HepG2 (cell line): Measurements from ENCODE around the gene THPO. TPM values are rescaled to one million over a fixed set of nuclear protein-coding genes. Genes with fewer than 3 reads are reported as not detected.

Source experiments
- BCL6 ChIP-seq: IDR thresholded peaks from 2 replicates; pipeline ENCODE4 v1.6.1; 2016; ENCODE audit warnings: missing genetic modification reagents, missing compliant biosample characterization
- CBX5 ChIP-seq: sonication (generic); formaldehyde crosslinking; IDR thresholded peaks from 2 replicates; pipeline ENCODE4 v1.4.0; 2020; ENCODE audit warnings: missing genetic modification reagents, borderline replicate concordance
- CHD2 ChIP-seq: IDR thresholded peaks from 2 replicates; pipeline ENCODE4 v1.6.1; 2011; ENCODE audit warnings: low read depth, low read length, improper control_type of control experiment
- GFI1 ChIP-seq: sonication (generic); formaldehyde crosslinking; IDR thresholded peaks from 2 replicates; pipeline ENCODE4 v1.5.0; 2020; ENCODE audit warnings: missing genetic modification reagents, mild to moderate bottlenecking, borderline replicate concordance
- KLF13 ChIP-seq: sonication (generic); formaldehyde crosslinking; IDR thresholded peaks from 2 replicates; pipeline ENCODE4 v1.4.0; 2020; ENCODE audit warnings: mild to moderate bottlenecking, missing genetic modification reagents
- MEIS2 ChIP-seq: sonication (generic); formaldehyde crosslinking; IDR thresholded peaks from 2 replicates; pipeline ENCODE4 v1.9.0; 2021; ENCODE audit warnings: mild to moderate bottlenecking, missing genetic modification reagents
- NR2C2 ChIP-seq: sonication (generic); formaldehyde crosslinking; IDR thresholded peaks from 2 replicates; pipeline ENCODE4 v1.4.0; 2020; ENCODE audit warnings: missing genetic modification reagents, mild to moderate bottlenecking, moderate library complexity, borderline replicate concordance
- PHF21A ChIP-seq: sonication (generic); formaldehyde crosslinking; IDR thresholded peaks from 2 replicates; pipeline ENCODE4 v1.5.0; 2020; ENCODE audit warnings: mild to moderate bottlenecking, missing genetic modification reagents
- RFX1 ChIP-seq: fragments of 450-650 bp; IDR thresholded peaks from 2 replicates; pipeline ENCODE4 v1.6.1; 2017
- SAP130 ChIP-seq: IDR thresholded peaks from 2 replicates; pipeline ENCODE4 v1.6.1; 2016; ENCODE audit warnings: low read depth
- TCF12 ChIP-seq, 2 experiments: fragments of 450-650 bp in 1 of 2; sonication (generic) in 1 of 2; formaldehyde crosslinking in 1 of 2; IDR thresholded peaks; 2 replicates each; pipeline versions ENCODE4 v1.6.1 to v1.8.0; 2017 to 2022; ENCODE audit warnings: antibody characterized with exemption in 1 of 2, mild to moderate bottlenecking in 1 of 2, missing genetic modification reagents in 1 of 2, moderate library complexity in 1 of 2
- THAP7 ChIP-seq: sonication (generic); formaldehyde crosslinking; IDR thresholded peaks from 2 replicates; pipeline ENCODE4 v1.8.1; 2023; ENCODE audit warnings: mild to moderate bottlenecking, missing genetic modification reagents
- YEATS4 ChIP-seq: sonication (generic); formaldehyde crosslinking; IDR thresholded peaks from 2 replicates; pipeline ENCODE4 v1.4.0; 2020; ENCODE audit warnings: missing genetic modification reagents, borderline replicate concordance
- YY1 ChIP-seq: IDR thresholded peaks from 2 replicates; pipeline ENCODE4 v1.6.1; 2011; ENCODE audit warnings: low read length, low read depth, moderate library complexity, mild to moderate bottlenecking; ENCODE audit not compliant: insufficient read depth, insufficient replicate concordance
- ZEB1 ChIP-seq: IDR thresholded peaks from 2 replicates; pipeline ENCODE4 v1.6.1; 2012; ENCODE audit warnings: mild to moderate bottlenecking, low read depth, inconsistent platforms; ENCODE audit not compliant: insufficient replicate concordance
- ZNF205 ChIP-seq: IDR thresholded peaks from 2 replicates; pipeline ENCODE4 v1.6.1; 2018; ENCODE audit warnings: missing biosample characterization, missing genetic modification reagents
- ZNF337 ChIP-seq: sonication (generic); formaldehyde crosslinking; IDR thresholded peaks from 2 replicates; pipeline ENCODE4 v1.5.1; 2020; ENCODE audit warnings: missing genetic modification reagents, low read depth, mild to moderate bottlenecking, borderline replicate concordance
- ZNF598 ChIP-seq: sonication (generic); formaldehyde crosslinking; IDR thresholded peaks from 2 replicates; pipeline ENCODE4 v1.5.1; 2020; ENCODE audit warnings: mild to moderate bottlenecking, missing genetic modification reagents, borderline replicate concordance
- ZNF780A ChIP-seq: sonication (generic); formaldehyde crosslinking; IDR thresholded peaks from 2 replicates; pipeline ENCODE4 v1.8.0; 2022; ENCODE audit warnings: mild to moderate bottlenecking, missing genetic modification reagents, moderate library complexity
- ZSCAN20 ChIP-seq: sonication (generic); formaldehyde crosslinking; IDR thresholded peaks from 2 replicates; pipeline ENCODE4 v1.4.0; 2020; ENCODE audit warnings: missing genetic modification reagents, mild to moderate bottlenecking, borderline replicate concordance
- ZSCAN30 ChIP-seq: sonication (generic); formaldehyde crosslinking; IDR thresholded peaks from 2 replicates; pipeline ENCODE4 v1.5.0; 2020; ENCODE audit warnings: mild to moderate bottlenecking, missing genetic modification reagents
- polyA plus RNA-seq, 8 experiments: library from polyadenylated mRNA; depleted of rRNA in 3 of 8; stranded (reverse) in 7 of 8; unstranded in 1 of 8; fragments of >200 nt; fragmentation: Illumina TruSeq in 4 of 8; extraction: Trizol in 4 of 8; gene quantifications; 2 replicates each; pipeline versions ENCODE4 v1.2.1 to v1.2.3, GENCODE V29; 2011 to 2016; ENCODE audit warnings: low read depth in 4 of 8, missing spikeins in 1 of 8, mixed read lengths in 1 of 8; ENCODE audit not compliant: insufficient read depth in 1 of 8
- total RNA-seq, 5 experiments: library from RNA; depleted of rRNA; stranded (reverse); fragments of >200 nt; fragmentation: Illumina TruSeq; extraction: Trizol; gene quantifications; 2 replicates each; pipeline ENCODE4 v1.2.3, GENCODE V29; 2016; ENCODE audit warnings: low read depth in 1 of 5
- TF ChIP-seq, protein P1 (sequence below): sonication (generic); formaldehyde crosslinking; IDR thresholded peaks from 2 replicates; pipeline ENCODE4 v1.5.0; 2020; ENCODE audit warnings: mild to moderate bottlenecking, missing genetic modification reagents, moderate library complexity
- TF ChIP-seq, protein P2 (sequence below): fragments of 450-650 bp; IDR thresholded peaks from 2 replicates; pipeline ENCODE4 v1.6.1; 2017
- TF ChIP-seq, protein P3 (sequence below): sonication (generic); formaldehyde crosslinking; IDR thresholded peaks from 2 replicates; pipeline ENCODE4 v1.4.0; 2020; ENCODE audit warnings: missing genetic modification reagents, low read depth, mild to moderate bottlenecking, borderline replicate concordance

THPO gene
- total and polyA plus RNA-seq, 2 of the 13 experiments (the other 11 are each of a cell fraction or from before 2014, with no cell fraction given) = 2.8 to 4.8 TPM

GRCh38 chr3:184362668-184363546, 15.1 kb downstream of the THPO start (continued):
- TF ChIP-seq ZNF205 (CRISPR knock-in tag) (peak; percentile 74; the same call in 1 of the 2 replicates), SAP130 (CRISPR knock-in tag) (peak; percentile 90), NR2C2 (peak; percentile 96), BCL6 (CRISPR knock-in tag) (peak; percentile 47; the same call in 1 of the 2 replicates), PHF21A (CRISPR knock-in tag) (peak; percentile 95), YEATS4 (CRISPR knock-in tag) (peak; percentile 82; the same call in 1 of the 2 replicates), ZNF780A (CRISPR knock-in tag) (no peak), THAP7 (CRISPR knock-in tag) (peak; percentile 73; the same call in 1 of the 2 replicates), GFI1 (peak; percentile 52; the same call in 1 of the 2 replicates), ZEB1 (peak; percentile 71), YY1 (peak; percentile 27), ZNF337 (CRISPR knock-in tag) (0 out of 2 replicates have a peak, but pooled peaks have one; percentile 43), CBX5 (CRISPR knock-in tag) (no peak; the same call in 1 of the 2 replicates), ZSCAN30 (CRISPR knock-in tag) (0 out of 2 replicates have a peak, but pooled peaks have one; percentile 39), KLF13 (CRISPR knock-in tag) (no peak), ZNF598 (CRISPR knock-in tag) (peak; percentile 62; the same call in 1 of the 2 replicates), RFX1 (no peak), MEIS2 (CRISPR knock-in tag) (peak; percentile 42; the same call in 1 of the 2 replicates), TCF12 (IDR thresholded peaks at IDR 0.05) (no peak), TCF12 (CRISPR knock-in tag; IDR thresholded peaks at IDR 0.05) (no peak; the same call in 1 of the 2 replicates), CHD2 (peak; percentile 83), ZSCAN20 (CRISPR knock-in tag) (no peak; the same call in 1 of the 2 replicates)
- TF ChIP-seq, protein P1, sequence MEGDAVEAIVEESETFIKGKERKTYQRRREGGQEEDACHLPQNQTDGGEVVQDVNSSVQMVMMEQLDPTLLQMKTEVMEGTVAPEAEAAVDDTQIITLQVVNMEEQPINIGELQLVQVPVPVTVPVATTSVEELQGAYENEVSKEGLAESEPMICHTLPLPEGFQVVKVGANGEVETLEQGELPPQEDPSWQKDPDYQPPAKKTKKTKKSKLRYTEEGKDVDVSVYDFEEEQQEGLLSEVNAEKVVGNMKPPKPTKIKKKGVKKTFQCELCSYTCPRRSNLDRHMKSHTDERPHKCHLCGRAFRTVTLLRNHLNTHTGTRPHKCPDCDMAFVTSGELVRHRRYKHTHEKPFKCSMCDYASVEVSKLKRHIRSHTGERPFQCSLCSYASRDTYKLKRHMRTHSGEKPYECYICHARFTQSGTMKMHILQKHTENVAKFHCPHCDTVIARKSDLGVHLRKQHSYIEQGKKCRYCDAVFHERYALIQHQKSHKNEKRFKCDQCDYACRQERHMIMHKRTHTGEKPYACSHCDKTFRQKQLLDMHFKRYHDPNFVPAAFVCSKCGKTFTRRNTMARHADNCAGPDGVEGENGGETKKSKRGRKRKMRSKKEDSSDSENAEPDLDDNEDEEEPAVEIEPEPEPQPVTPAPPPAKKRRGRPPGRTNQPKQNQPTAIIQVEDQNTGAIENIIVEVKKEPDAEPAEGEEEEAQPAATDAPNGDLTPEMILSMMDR (CRISPR knock-in tag) = peak; percentile 88
- TF ChIP-seq, protein P2, sequence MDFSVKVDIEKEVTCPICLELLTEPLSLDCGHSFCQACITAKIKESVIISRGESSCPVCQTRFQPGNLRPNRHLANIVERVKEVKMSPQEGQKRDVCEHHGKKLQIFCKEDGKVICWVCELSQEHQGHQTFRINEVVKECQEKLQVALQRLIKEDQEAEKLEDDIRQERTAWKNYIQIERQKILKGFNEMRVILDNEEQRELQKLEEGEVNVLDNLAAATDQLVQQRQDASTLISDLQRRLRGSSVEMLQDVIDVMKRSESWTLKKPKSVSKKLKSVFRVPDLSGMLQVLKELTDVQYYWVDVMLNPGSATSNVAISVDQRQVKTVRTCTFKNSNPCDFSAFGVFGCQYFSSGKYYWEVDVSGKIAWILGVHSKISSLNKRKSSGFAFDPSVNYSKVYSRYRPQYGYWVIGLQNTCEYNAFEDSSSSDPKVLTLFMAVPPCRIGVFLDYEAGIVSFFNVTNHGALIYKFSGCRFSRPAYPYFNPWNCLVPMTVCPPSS = no peak
- TF ChIP-seq, protein P3, sequence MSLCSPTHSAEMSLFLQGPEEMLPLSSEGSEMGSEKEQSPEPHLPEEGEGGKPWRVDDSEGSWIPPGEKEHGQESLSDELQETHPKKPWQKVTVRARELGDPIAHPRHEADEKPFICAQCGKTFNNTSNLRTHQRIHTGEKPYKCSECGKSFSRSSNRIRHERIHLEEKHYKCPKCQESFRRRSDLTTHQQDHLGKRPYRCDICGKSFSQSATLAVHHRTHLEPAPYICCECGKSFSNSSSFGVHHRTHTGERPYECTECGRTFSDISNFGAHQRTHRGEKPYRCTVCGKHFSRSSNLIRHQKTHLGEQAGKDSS (CRISPR knock-in tag) = 0 out of 2 replicates have a peak, but pooled peaks have one; percentile 74
